DOHH2 (cell line): Measurements from ENCODE around the gene TMC4.

Source experiments
- CTCF ChIP-seq: fragments of 200-600 bp; sonication (generic); IDR thresholded peaks from one replicate; pipeline ENCODE4 v1.5.1; 2014; ENCODE audit warnings: antibody characterized with exemption, mild to moderate bottlenecking, low read depth, low read length; ENCODE audit not compliant: poor library complexity, severe bottlenecking
- EZH2phosphoT487 ChIP-seq: fragments of 200-600 bp; sonication (generic); IDR thresholded peaks from 2 replicates; pipeline ENCODE4 v1.6.1; 2017; ENCODE audit warnings: borderline replicate concordance, mild to moderate bottlenecking, antibody characterized with exemption, low read length, moderate library complexity, mixed read lengths

GRCh38 chr19:54186934-54187381, 14.0 kb upstream of the TMC4 start:
- TF ChIP-seq CTCF (no peak), EZH2phosphoT487 (no peak)
